ENCODE data around the gene MLF2.

Gene MLF2

GRCh38 chr12:6699989-6700645 is 52.8 kb downstream of the MLF2 start:
- H3K4me3 ChIP-seq (ENCODE audit: low read depth, low read length), result no peak overlapping the region
- TF ChIP-seq CTCF (IDR thresholded peaks at IDR 0.05; ENCODE audit: low read depth, low read length, missing control alignments), result no peak
- DNase-seq (ENCODE audit: low read depth), result no peak

GRCh38 chr12:6699259-6699988 is 53.5 kb downstream of the MLF2 start:
- H3K4me3 ChIP-seq (ENCODE audit: low read depth, low read length), result no peak overlapping the region
- no peak for DNase-seq (ENCODE audit: low read depth)
- no peak for TF ChIP-seq CTCF (IDR thresholded peaks at IDR 0.05; ENCODE audit: low read depth, low read length, missing control alignments)

- H3K4me3 ChIP-seq (ENCODE audit: low read depth, low read length), result no peak overlapping the region
- TF ChIP-seq CTCF (IDR thresholded peaks at IDR 0.05; ENCODE audit: low read depth, low read length, missing control alignments), result no peak
- no peak for DNase-seq (ENCODE audit: low read depth)
These were observed 54.4 kb downstream of the MLF2 start for GRCh38 chr12:6698352-6699046.
